Thoracic aorta (tissue), 2 donors: ENCODE results near the gene UGGT2. TPM values are rescaled to one million over a fixed set of nuclear protein-coding genes. Genes with fewer than 3 reads are reported as not detected.
A peak's percentile ranks its signal among the peaks of the same experiment; 100 is the strongest.

ENCODE experiments used
- ATAC-seq: fragments of 150-250 bp; one replicate; pipeline ENCODE4 v1.8.0; 2017; ENCODE audit warnings: low read depth; ENCODE audit not compliant: insufficient number of reproducible peaks, low FRiP score
- DNase-seq: peaks from one replicate; pipeline ENCODE4 v3.0.0-alpha.2; 2020; ENCODE audit warnings: low spot score
- H3K27ac ChIP-seq, 2 donors: fragments of 200-600 bp; sonication (generic); 1 replicate in 1 of 2; 2 replicates in 1 of 2; pipeline ENCODE4 v1.5.1; 2016; ENCODE audit warnings: mild to moderate bottlenecking in 2 of 2, moderate library complexity in 2 of 2
- H3K27me3 ChIP-seq: fragments of 200-600 bp; sonication (generic); replicated peaks from 2 replicates; pipeline ENCODE4 v1.6.0; 2016; ENCODE audit warnings: mild to moderate bottlenecking; ENCODE audit not compliant: insufficient read depth
- H3K36me3 ChIP-seq: fragments of 200-600 bp; sonication (generic); one replicate; pipeline ENCODE4 v1.5.1; 2016
- H3K4me1 ChIP-seq, 2 donors: fragments of 200-600 bp; sonication (generic); 1 replicate in 1 of 2; 2 replicates in 1 of 2; pipeline versions ENCODE4 v1.5.1 to v1.6.0; 2016; ENCODE audit warnings: low read depth in 2 of 2, mild to moderate bottlenecking in 1 of 2; ENCODE audit not compliant: control insufficient read depth in 1 of 2
- H3K4me3 ChIP-seq: fragments of 200-600 bp; sonication (generic); 2 replicates; pipeline ENCODE4 v1.5.1; 2016; ENCODE audit warnings: mild to moderate bottlenecking
- H3K9me3 ChIP-seq: fragments of 200-600 bp; sonication (generic); 2 replicates; pipeline ENCODE4 v1.5.1; 2016
- total RNA-seq, 2 donors: library from RNA; depleted of rRNA; stranded (reverse); fragments of >200 nt; gene quantifications; one replicate each; pipeline versions ENCODE4 v1.1.0 to v1.2.3, GENCODE V29; 2016
- TF ChIP-seq, protein P1 (sequence below): fragments of 200-600 bp; sonication (generic); IDR thresholded peaks from one replicate; pipeline ENCODE4 v1.5.1; 2019; ENCODE audit warnings: antibody characterized with exemption

UGGT2 gene
- total RNA-seq, 2 donors from 2014 or later: 80.8 to 116 TPM

DNA sequence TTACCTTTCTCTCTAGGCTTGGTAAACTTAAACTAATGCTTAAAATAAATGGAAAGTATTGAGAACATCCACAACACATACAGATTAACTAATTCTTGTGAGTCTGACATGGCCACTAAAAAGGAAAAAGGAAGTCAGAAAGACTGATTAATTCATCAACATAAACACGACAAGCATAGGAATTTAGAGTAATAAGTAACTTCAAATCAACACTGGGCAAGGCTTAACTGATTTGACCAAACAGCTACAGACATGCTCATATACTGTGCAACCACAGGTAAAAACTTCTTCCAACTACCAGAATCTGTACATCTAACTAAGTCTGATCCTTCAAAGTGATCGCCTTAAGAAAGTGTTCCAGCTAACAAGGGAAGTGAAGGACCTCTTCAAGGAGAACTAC, 20.5 kb downstream of the UGGT2 start:
- Histone ChIP-seq H3K9me3 (no peaks in the 10 kb centered on the region), H3K36me3 (no peaks in the 10 kb centered on the region), H3K4me3 (no peak overlapping the region), H3K27ac (no peak overlapping the region), H3K27me3 (no peaks in the 10 kb centered on the region), H3K4me1 (no peaks in the 10 kb centered on the region)
- ATAC-seq (no peak), DNase-seq (no peak)
- TF ChIP-seq, protein P1, sequence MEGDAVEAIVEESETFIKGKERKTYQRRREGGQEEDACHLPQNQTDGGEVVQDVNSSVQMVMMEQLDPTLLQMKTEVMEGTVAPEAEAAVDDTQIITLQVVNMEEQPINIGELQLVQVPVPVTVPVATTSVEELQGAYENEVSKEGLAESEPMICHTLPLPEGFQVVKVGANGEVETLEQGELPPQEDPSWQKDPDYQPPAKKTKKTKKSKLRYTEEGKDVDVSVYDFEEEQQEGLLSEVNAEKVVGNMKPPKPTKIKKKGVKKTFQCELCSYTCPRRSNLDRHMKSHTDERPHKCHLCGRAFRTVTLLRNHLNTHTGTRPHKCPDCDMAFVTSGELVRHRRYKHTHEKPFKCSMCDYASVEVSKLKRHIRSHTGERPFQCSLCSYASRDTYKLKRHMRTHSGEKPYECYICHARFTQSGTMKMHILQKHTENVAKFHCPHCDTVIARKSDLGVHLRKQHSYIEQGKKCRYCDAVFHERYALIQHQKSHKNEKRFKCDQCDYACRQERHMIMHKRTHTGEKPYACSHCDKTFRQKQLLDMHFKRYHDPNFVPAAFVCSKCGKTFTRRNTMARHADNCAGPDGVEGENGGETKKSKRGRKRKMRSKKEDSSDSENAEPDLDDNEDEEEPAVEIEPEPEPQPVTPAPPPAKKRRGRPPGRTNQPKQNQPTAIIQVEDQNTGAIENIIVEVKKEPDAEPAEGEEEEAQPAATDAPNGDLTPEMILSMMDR: no peak

DNA sequence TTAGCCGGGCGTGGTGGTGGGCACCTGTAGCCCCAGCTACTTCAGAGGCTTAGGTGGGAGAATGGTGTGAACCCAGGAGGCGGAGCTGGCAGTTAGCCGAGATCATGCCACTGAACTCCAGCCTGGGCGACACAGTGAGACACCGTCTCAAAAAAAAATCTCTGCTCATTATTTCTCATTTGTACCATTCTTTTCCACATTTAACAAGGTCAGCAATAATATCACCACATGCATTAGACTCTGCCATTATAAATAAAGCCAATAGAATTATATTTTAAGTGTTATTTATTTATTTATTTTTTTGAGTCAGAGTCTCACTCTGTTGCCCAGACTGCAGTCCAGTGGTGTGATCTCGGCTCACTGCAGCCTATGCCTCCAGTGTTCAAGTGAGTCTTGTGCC, 24.2 kb downstream of the UGGT2 start:
- no peak overlapping the region for H3K4me3 ChIP-seq
- H3K9me3 ChIP-seq: no peaks in the 10 kb centered on the region
- H3K27me3 ChIP-seq: no peaks in the 10 kb centered on the region
- peaks cover 5 to 20% of the 10 kb centered on the region in 2 donors for H3K4me1 ChIP-seq
- TF ChIP-seq, protein P1: no peak
- H3K36me3 ChIP-seq: no peaks in the 10 kb centered on the region
- H3K27ac ChIP-seq: no peak overlapping the region
- no peak for ATAC-seq
- DNase-seq: no peak

DNA sequence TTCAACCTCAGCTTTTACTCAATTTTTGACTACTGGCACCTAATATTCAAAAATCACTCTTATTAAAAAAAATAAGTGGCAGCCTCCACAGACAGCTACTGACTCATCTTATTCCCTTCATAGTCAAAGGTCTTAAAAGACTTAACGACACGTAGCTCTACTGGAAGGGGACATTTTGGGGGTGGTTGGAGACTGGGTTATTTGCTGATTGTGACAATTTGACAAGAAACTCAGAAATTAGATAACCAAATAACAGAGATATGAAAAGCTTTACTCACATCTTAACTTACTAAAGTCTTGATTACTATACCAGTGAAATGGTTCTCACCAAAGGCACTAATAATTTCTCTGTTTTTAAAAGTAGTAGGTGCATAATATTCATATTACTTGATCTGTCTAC, 25.7 kb downstream of the UGGT2 start:
- DNase-seq (no peak), ATAC-seq (no peak)
- Histone ChIP-seq H3K36me3 (no peaks in the 10 kb centered on the region), H3K27ac (no peak overlapping the region), H3K4me1 (peaks cover 5 to 20% of the 10 kb centered on the region in 2 donors), H3K4me3 (no peak overlapping the region), H3K27me3 (no peaks in the 10 kb centered on the region), H3K9me3 (no peaks in the 10 kb centered on the region)
- TF ChIP-seq, protein P1: no peak

DNA sequence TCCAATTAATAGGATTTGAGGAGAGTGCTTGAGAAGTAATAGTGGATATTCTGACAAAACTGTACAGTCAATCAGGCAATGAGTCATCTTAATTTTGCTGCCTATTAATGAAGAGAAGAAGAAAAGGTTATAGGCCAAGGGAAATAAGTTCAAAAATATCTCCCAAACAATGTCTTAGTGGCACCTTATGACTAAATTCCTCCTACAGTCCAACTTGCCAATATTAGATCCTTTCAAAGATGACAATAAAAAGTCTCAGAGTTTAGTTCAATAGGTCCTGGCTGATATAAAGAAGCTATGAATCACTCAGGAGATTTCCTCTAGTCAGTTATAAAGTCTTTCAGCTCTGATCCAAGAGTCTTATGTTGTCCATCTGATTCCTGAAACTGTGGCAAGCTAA, 27.9 kb downstream of the UGGT2 start:
- H3K27me3 ChIP-seq: no peaks in the 10 kb centered on the region
- TF ChIP-seq, protein P1: no peak
- peak overlapping the region; percentile 1 to 68 for H3K27ac ChIP-seq
- H3K4me3 ChIP-seq: no peak overlapping the region
- H3K36me3 ChIP-seq: no peaks in the 10 kb centered on the region
- no peak for DNase-seq
- no peak for ATAC-seq
- H3K9me3 ChIP-seq: no peaks in the 10 kb centered on the region
- H3K4me1 ChIP-seq: peaks cover 5 to 20% of the 10 kb centered on the region in 2 donors

DNA sequence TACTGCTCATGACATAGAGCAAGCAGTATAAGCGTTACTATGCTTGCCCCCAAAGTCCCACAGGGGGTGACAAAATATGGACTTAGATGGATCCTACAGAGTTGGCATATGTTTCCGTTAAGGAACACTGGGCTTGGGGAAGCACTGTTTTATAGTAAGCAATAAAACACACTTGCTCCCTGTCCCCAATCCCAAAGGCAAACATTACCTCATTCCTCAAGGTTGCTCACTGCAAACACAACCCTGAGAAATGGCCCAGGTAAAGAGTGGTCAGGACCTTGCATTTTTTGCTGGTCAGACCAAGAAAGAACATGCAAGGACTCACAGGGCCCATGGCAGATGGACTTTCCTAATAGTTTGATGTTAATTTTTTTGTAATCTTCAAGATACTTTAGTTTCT, 32.3 kb downstream of the UGGT2 start:
- no peak for ATAC-seq
- Histone ChIP-seq H3K4me3 (no peak overlapping the region), H3K36me3 (peaks cover 2% of the 10 kb centered on the region), H3K9me3 (peaks cover 5% of the 10 kb centered on the region), H3K4me1 (peaks cover 4 to 16% of the 10 kb centered on the region in 2 donors), H3K27ac (no peak overlapping the region), H3K27me3 (no peaks in the 10 kb centered on the region)
- no peak for DNase-seq
- TF ChIP-seq, protein P1: no peak
